ENCODE results near the gene FDXR.

Gene FDXR

GRCh38 chr17:74836691-74837467, 35.9 kb downstream of the FDXR start:
- no peak for DNase-seq (ENCODE audit: low read depth, low spot score)

GRCh38 chr17:74836191-74836590, 36.6 kb downstream of the FDXR start:
- DNase-seq (ENCODE audit: low read depth, low spot score): no peak

GRCh38 chr17:74833501-74834377, 39.1 kb downstream of the FDXR start:
- no peak for DNase-seq (ENCODE audit: low read depth, low spot score)

GRCh38 chr17:74832421-74832820, 40.4 kb downstream of the FDXR start:
- DNase-seq (ENCODE audit: low read depth, low spot score): no peak

- no peak for DNase-seq (ENCODE audit: low read depth, low spot score)
Measured at GRCh38 chr17:74831444-74832146, 41.2 kb downstream of the FDXR start.

- no peak for DNase-seq (ENCODE audit: low read depth, low spot score)
Measured at GRCh38 chr17:74830861-74831260, 41.9 kb downstream of the FDXR start.

GRCh38 chr17:74827800-74828199, 45.0 kb downstream of the FDXR start:
- DNase-seq (ENCODE audit: low read depth, low spot score): no peak

- no peak for DNase-seq (ENCODE audit: low read depth, low spot score)
Measured at GRCh38 chr17:74825952-74826719, 46.7 kb downstream of the FDXR start.

- DNase-seq (ENCODE audit: low read depth, low spot score): no peak
Measured at GRCh38 chr17:74824961-74825627, 47.7 kb downstream of the FDXR start.

GRCh38 chr17:74822939-74823367, 49.8 kb downstream of the FDXR start:
- DNase-seq (ENCODE audit: low read depth, low spot score): no peak

- DNase-seq (ENCODE audit: low read depth, low spot score): no peak
Measured at GRCh38 chr17:74822335-74822938, 50.4 kb downstream of the FDXR start.

GRCh38 chr17:74821655-74822334, 51.0 kb downstream of the FDXR start:
- DNase-seq (ENCODE audit: low read depth, low spot score): no peak

GRCh38 chr17:74819801-74820436, 52.9 kb downstream of the FDXR start:
- no peak for DNase-seq (ENCODE audit: low read depth, low spot score)

- no peak for DNase-seq (ENCODE audit: low read depth, low spot score)
Measured at GRCh38 chr17:74818291-74818938, 54.4 kb downstream of the FDXR start.

GRCh38 chr17:74816905-74817620, 55.7 kb downstream of the FDXR start:
- DNase-seq (ENCODE audit: low read depth, low spot score): no peak

- no peak for DNase-seq (ENCODE audit: low read depth, low spot score)
Measured at GRCh38 chr17:74815550-74816370, 57.0 kb downstream of the FDXR start.

GRCh38 chr17:74815067-74815466, 57.7 kb downstream of the FDXR start:
- no peak for DNase-seq (ENCODE audit: low read depth, low spot score)

All from activated naive CD8-positive, alpha-beta T cell treated with anti-CD3 and anti-CD28 coated beads, Interleukin-2, amount 50 U/mL, for 16 hours (primary cell).